Measurements from ENCODE around the gene TRIM42. TPM values are rescaled to one million over a fixed set of nuclear protein-coding genes. Genes with fewer than 3 reads are reported as not detected.

TRIM42 gene
- total and polyA plus RNA-seq, 2 of the 8 experiments (the other 6 are each of a cell fraction or from before 2014, with no cell fraction given): not detected

- no peak overlapping the region for H3K23ac ChIP-seq (ENCODE audit: insufficient read length)
- no peak overlapping the region for H3K4me2 ChIP-seq (ENCODE audit: insufficient read depth in 1 of 2, low read depth in 2 of 2, low read length in 2 of 2)
- H3K4me3 ChIP-seq (ENCODE audit: extremely low read depth in 1 of 4, insufficient read depth in 2 of 4, low read depth in 3 of 4, low read length in 4 of 4): no peak overlapping the region
- no peak overlapping the region for H2BK12ac ChIP-seq (ENCODE audit: low read depth, low read length)
- H2BK5ac ChIP-seq (ENCODE audit: low read depth, low read length): no peak overlapping the region
- H3K4me1 ChIP-seq (replicated peaks in 1 of 4; ENCODE audit: control insufficient read depth in 3 of 4, insufficient read depth in 4 of 4, low read length in 3 of 4): no peaks in the 10 kb centered on the region
- ChIA-PET POLR2A (ENCODE audit: partially characterized antibody) (no interaction called here), CTCF (ENCODE audit: partially characterized antibody) (interaction anchor here (1.0 kb wide), 1 partner anchor 11 kb away, joined by 7 read pairs; no protein-coding TSS in a partner anchor)
- no peaks in the 10 kb centered on the region for H3K79me1 ChIP-seq (ENCODE audit: low read depth, low read length)
- WGBS, 2 experiments (ENCODE audit: extremely low coverage in 1 of 2, insufficient coverage in 1 of 2, insufficient read length in 1 of 2, insufficient replicate concordance in 2 of 2, low coverage in 1 of 2, low lambda C conversion rate in 2 of 2, missing lambda C conversion rate in 1 of 2): 68% methylated on average over 1 of the region's 1 CpG; no CpG with 5 or more reads in 1 of the 2 experiments
- no peak overlapping the region for H3K56ac ChIP-seq (replicated peaks; ENCODE audit: insufficient read length, low read depth, low read length)
- no peak overlapping the region for H3K18ac ChIP-seq (ENCODE audit: extremely low read depth, low read length)
- H3K9ac ChIP-seq (replicated peaks in 1 of 4; ENCODE audit: extremely low read depth in 1 of 4, low read depth in 3 of 4, low read length in 3 of 4): no peak overlapping the region
- no peak overlapping the region for H2BK20ac ChIP-seq (ENCODE audit: low read length)
- no peaks in the 10 kb centered on the region; a peak in 1 of 8 replicates for H3K36me3 ChIP-seq (ENCODE audit: control insufficient read depth in 2 of 4, insufficient read depth in 4 of 4, low read length in 3 of 4)
- no peaks in the 10 kb centered on the region; the same call in 1 of the 2 replicates for H3K23me2 ChIP-seq (ENCODE audit: low read depth, low read length)
- no peaks in the 10 kb centered on the region; a peak in 1 of 4 replicates for H3K9me3 ChIP-seq (ENCODE audit: insufficient read depth in 2 of 2, low read depth in 1 of 2, low read length in 1 of 2)
- no peak overlapping the region for H3K4ac ChIP-seq (replicated peaks; ENCODE audit: insufficient read length, low read depth, low read length)
- H2BK15ac ChIP-seq (ENCODE audit: low read length): no peak overlapping the region
- FAIRE-seq: no peak
- H4K8ac ChIP-seq (ENCODE audit: extremely low read depth, insufficient read depth, low read length): no peak overlapping the region
- H3K27ac ChIP-seq (ENCODE audit: low read depth, low read length): no peak overlapping the region
- no peak overlapping the region for H2AFZ ChIP-seq (ENCODE audit: low read length)
- H2BK120ac ChIP-seq (replicated peaks; ENCODE audit: low read depth, low read length): no peak overlapping the region
- H4K20me1 ChIP-seq (replicated peaks in 1 of 2; ENCODE audit: control insufficient read depth in 1 of 2, insufficient read depth in 2 of 2, low read length in 2 of 2): no peaks in the 10 kb centered on the region
- H4K5ac ChIP-seq (ENCODE audit: insufficient read length, low read depth, low read length): no peak overlapping the region
- DNase-seq (ENCODE audit: low read depth in 1 of 2, low spot score in 2 of 2): no peak
- H4K91ac ChIP-seq (replicated peaks; ENCODE audit: insufficient read length, low read length): no peak overlapping the region
- no peak overlapping the region for H2AK5ac ChIP-seq (ENCODE audit: low read depth, low read length)
- H3K14ac ChIP-seq (ENCODE audit: insufficient read length): no peak overlapping the region
- no peaks in the 10 kb centered on the region for H3K27me3 ChIP-seq (replicated peaks in 1 of 4; ENCODE audit: control insufficient read depth in 3 of 4, extremely low read depth in 1 of 4, insufficient read depth in 3 of 4, low read length in 3 of 4)
- no peak for TF ChIP-seq CEBPB (IDR thresholded peaks at IDR 0.05; ENCODE audit: low read depth, low read length)
- TF ChIP-seq NRF1 (IDR thresholded peaks at IDR 0.05; ENCODE audit: low read depth, low read length): no peak
- TF ChIP-seq FOSL1 (IDR thresholded peaks at IDR 0.05; ENCODE audit: insufficient read depth, low read depth, low read length): no peak
- no peak for TF ChIP-seq PHF8 (conservative IDR thresholded peaks at IDR 0.05; ENCODE audit: low read depth, low read length)
- no peak for TF ChIP-seq EGR1 (IDR thresholded peaks at IDR 0.05; ENCODE audit: borderline replicate concordance, low read depth, low read length)
- no peak for TF ChIP-seq YY1 (IDR thresholded peaks at IDR 0.05; ENCODE audit: low read depth, low read length)
- TF ChIP-seq RXRA (IDR thresholded peaks at IDR 0.05; ENCODE audit: insufficient read depth, low read depth, low read length): no peak
- TF ChIP-seq MAFK (IDR thresholded peaks at IDR 0.05; ENCODE audit: low read depth, low read length): no peak
- TF ChIP-seq BRCA1 (IDR thresholded peaks at IDR 0.05; ENCODE audit: low read depth, low read length): no peak
- no peak for TF ChIP-seq CTBP2 (IDR thresholded peaks at IDR 0.05; ENCODE audit: borderline replicate concordance, insufficient read depth, insufficient read length, low read length)
- no peak for TF ChIP-seq EZH2 (IDR thresholded peaks at IDR 0.05; ENCODE audit: low read depth, low read length, severe bottlenecking)
- TF ChIP-seq ATF3 (IDR thresholded peaks at IDR 0.05; ENCODE audit: insufficient read depth, low read depth, low read length): no peak
- no peaks in the 10 kb centered on the region for H3K79me2 ChIP-seq (ENCODE audit: control insufficient read depth in 1 of 2, insufficient read depth in 2 of 2, low read length in 2 of 2)
These were observed 48.2 kb downstream of the TRIM42 start for GRCh38 chr3:140726066-140726465.
